A673 (cell line): ENCODE measurements around the gene ATRAID. TPM values are rescaled to one million over a fixed set of nuclear protein-coding genes. Genes with fewer than 3 reads are reported as not detected.

Experiments used
- BruUV-seq: library from RNA; stranded (reverse); fragments of 400-500 nt; replicated peaks from 2 replicates; lab custom pipeline; 2021; lab: Mats Ljungman, UMichigan
- CTCF ChIA-PET: fragments of 300-600 bp; sonication (Branson Sonifier 250); formaldehyde crosslinking; loops from one replicate; lab custom pipeline; 2022; ENCODE audit warnings: antibody characterized with exemption; lab: Charles Lee
- POLR2A ChIA-PET: fragments of 300-600 bp; sonication (Branson Sonifier 250); formaldehyde crosslinking; loops from one replicate; lab custom pipeline; 2022; ENCODE audit warnings: antibody characterized with exemption; ENCODE audit not compliant: low non-redundant PET; lab: Charles Lee
- DNase-seq: peaks from one replicate; pipeline ENCODE4 v3.0.0-alpha.2; 2015; ENCODE audit warnings: low spot score
- H3K27ac ChIP-seq: fragments of 200-600 bp; sonication (generic); 2 replicates; pipeline ENCODE4 v1.5.1; 2016; ENCODE audit warnings: mixed run types, low read depth, mild to moderate bottlenecking, mixed read lengths, antibody characterized with exemption, low read length; ENCODE audit not compliant: poor library complexity, severe bottlenecking
- H3K27me3 ChIP-seq: fragments of 200-600 bp; sonication (generic); replicated peaks from 2 replicates; pipeline ENCODE4 v1.6.1; 2017; ENCODE audit warnings: mixed run types, low read depth, mild to moderate bottlenecking, mixed read lengths, antibody characterized with exemption, low read length; ENCODE audit not compliant: insufficient read depth, poor library complexity
- H3K36me3 ChIP-seq: fragments of 200-600 bp; sonication (generic); 2 replicates; pipeline ENCODE4 v1.6.1; 2016; ENCODE audit warnings: mixed run types, mild to moderate bottlenecking, mixed read lengths, antibody characterized with exemption, low read length; ENCODE audit not compliant: insufficient read depth, poor library complexity, severe bottlenecking
- H3K4me1 ChIP-seq: fragments of 200-600 bp; sonication (generic); 2 replicates; pipeline ENCODE4 v1.6.1; 2017; ENCODE audit warnings: mixed run types, mild to moderate bottlenecking, mixed read lengths, antibody characterized with exemption, low read length; ENCODE audit not compliant: insufficient read depth, poor library complexity, severe bottlenecking
- H3K4me3 ChIP-seq: fragments of 200-600 bp; sonication (generic); 2 replicates; pipeline ENCODE4 v1.5.1; 2016; ENCODE audit warnings: low read depth, mixed run types, mild to moderate bottlenecking, mixed read lengths, low read length; ENCODE audit not compliant: poor library complexity, severe bottlenecking
- H3K9me3 ChIP-seq: fragments of 200-600 bp; sonication (generic); 2 replicates; pipeline ENCODE4 v1.6.1; 2016; ENCODE audit warnings: mixed run types, low read depth, mild to moderate bottlenecking, mixed read lengths, antibody characterized with exemption, low read length; ENCODE audit not compliant: poor library complexity, severe bottlenecking
- EZH2 ChIP-seq: fragments of 200-600 bp; sonication (generic); IDR thresholded peaks from 2 replicates; pipeline ENCODE4 v1.6.1; 2017; ENCODE audit warnings: borderline replicate concordance, low read depth, mild to moderate bottlenecking, mixed read lengths, antibody characterized with exemption, low read length; ENCODE audit not compliant: poor library complexity, severe bottlenecking
- intact Hi-C: fragments of 100-400 bp; cut with micrococcal nuclease; formaldehyde crosslinking; loops from one replicate; pipeline ENCODE4 v1.10.0; 2022; ENCODE audit not compliant: unreplicated experiment
- total RNA-seq: library from RNA; stranded (reverse); gene quantifications from 2 replicates; pipeline ENCODE4 v1.2.3, GENCODE V29; 2021
- TF ChIP-seq, protein P1 (sequence below): fragments of 300-800, 200-600 bp; sonication (generic); conservative IDR thresholded peaks from 2 replicates; pipeline ENCODE4 v1.5.1; 2017; ENCODE audit warnings: low read depth, mild to moderate bottlenecking, antibody characterized with exemption, low read length, moderate library complexity, mixed read lengths

ATRAID gene
- total RNA-seq, 1 experiment from 2014 or later: 107 TPM

DNA sequence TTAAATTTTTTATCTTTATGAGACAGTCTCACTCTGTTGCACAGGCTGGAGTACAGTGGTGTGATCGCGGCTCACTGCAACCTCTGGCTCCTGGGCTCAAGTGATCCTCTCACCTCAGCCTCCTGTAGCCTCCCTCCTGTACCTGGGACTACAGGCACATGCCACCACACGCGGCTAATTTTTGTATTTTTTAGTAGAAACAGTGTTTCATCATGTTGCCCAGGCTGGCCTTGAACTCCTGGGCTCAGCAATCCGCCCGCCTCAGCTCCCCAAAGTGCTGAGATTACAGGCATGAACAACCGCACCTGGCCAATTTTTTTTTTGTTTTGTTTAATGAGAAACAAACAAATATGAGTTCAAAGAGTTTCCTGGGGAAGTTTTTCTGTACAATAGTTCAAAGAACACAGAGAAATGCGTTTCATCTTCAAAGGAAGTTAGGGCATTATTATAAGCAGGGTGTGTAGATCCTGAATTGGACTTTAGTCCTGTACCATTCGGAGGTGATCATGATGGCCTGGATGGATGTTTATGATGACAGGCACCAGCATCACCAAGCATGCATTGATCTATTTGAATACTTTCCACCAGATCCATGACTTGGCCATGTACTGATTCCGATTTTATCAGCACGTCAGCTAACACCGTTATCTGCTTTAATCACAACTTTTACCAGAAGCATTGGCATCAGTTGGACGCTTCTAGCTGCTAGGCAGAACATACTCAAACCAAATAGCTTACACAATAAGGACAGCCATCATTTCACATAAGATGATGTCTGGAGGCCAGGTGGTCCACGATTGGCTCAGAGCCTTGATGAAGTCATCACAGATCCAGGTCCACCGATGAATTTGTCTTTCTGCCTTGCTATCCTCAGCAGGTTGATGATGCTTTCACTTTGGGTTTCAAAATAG, 34.1 kb upstream of the ATRAID start:
- Histone ChIP-seq H3K27me3 (no peaks in the 10 kb centered on the region), H3K9me3 (no peaks in the 10 kb centered on the region), H3K27ac (no peak overlapping the region), H3K4me1 (peaks cover 10% of the 10 kb centered on the region), H3K36me3 (no peaks in the 10 kb centered on the region), H3K4me3 (no peak overlapping the region)
- no TSS peak for BruUV-seq
- intact Hi-C loops: no loop called here
- ChIA-PET POLR2A (no interaction called here), CTCF (no interaction called here)
- DNase-seq: no peak
- TF ChIP-seq, protein P1, sequence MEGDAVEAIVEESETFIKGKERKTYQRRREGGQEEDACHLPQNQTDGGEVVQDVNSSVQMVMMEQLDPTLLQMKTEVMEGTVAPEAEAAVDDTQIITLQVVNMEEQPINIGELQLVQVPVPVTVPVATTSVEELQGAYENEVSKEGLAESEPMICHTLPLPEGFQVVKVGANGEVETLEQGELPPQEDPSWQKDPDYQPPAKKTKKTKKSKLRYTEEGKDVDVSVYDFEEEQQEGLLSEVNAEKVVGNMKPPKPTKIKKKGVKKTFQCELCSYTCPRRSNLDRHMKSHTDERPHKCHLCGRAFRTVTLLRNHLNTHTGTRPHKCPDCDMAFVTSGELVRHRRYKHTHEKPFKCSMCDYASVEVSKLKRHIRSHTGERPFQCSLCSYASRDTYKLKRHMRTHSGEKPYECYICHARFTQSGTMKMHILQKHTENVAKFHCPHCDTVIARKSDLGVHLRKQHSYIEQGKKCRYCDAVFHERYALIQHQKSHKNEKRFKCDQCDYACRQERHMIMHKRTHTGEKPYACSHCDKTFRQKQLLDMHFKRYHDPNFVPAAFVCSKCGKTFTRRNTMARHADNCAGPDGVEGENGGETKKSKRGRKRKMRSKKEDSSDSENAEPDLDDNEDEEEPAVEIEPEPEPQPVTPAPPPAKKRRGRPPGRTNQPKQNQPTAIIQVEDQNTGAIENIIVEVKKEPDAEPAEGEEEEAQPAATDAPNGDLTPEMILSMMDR: no peak
- no peak for TF ChIP-seq EZH2

DNA sequence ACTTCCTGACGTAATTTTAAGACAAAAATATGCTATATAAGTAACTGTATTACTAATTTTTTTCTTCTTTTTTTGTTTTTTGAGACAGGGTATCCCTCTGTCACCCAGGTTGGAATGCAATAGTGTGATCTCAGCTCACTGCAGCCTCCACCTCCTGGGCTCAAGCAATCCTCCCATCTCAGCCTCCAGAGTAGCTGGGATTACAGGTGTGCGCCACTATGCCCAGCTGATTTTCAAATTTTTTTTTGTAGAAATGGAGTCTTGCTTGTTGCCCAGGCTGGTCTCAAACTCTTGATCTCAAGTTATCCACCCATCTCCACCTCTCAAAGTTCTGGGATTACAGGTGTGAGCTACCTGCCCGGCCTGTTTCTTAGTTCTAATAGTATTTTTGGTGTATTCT, 33.4 kb upstream of the ATRAID start:
- intact Hi-C loops: no loop called here
- TF ChIP-seq, protein P1: no peak
- TF ChIP-seq EZH2: no peak
- Histone ChIP-seq H3K4me3 (no peak overlapping the region), H3K4me1 (peaks cover 10% of the 10 kb centered on the region), H3K27ac (no peak overlapping the region), H3K9me3 (no peaks in the 10 kb centered on the region), H3K36me3 (no peaks in the 10 kb centered on the region), H3K27me3 (no peaks in the 10 kb centered on the region)
- POLR2A ChIA-PET: no interaction called here
- CTCF ChIA-PET: no interaction called here
- DNase-seq: no peak
- BruUV-seq: no TSS peak

DNA sequence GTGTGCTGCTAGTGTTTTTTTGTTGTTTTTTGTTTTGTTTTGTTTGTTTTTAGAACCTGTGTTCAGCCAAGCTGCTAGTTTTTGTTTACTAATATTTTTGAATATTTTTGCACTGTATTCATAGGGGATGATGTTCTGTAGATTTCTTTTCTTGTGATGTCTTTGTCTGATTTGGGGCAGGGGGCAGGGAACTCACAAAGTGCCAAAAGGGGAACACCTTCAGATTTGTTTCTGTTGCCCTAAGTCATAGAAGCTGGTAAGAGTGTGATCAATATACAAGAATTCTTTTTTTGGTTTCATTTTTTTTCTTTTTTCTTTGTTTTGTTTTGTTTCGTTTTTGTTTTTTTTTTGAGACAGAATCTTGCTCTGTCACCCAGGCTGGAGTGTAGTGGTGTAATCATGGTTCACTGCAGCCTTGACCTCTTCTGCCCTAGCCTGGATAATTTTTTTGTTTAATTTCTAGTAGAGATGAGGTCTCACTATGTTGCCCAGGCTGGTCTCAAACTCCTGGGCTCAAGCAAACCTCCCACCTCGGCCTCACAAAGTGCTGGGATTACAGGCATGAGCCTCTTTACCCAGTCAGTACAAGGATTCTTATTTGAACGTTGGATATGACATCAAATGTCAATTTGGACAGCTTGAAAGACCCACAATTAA, 32.4 kb upstream of the ATRAID start:
- Histone ChIP-seq H3K4me1 (peaks cover 18% of the 10 kb centered on the region), H3K4me3 (no peak overlapping the region), H3K36me3 (no peaks in the 10 kb centered on the region), H3K27ac (no peak overlapping the region), H3K27me3 (no peaks in the 10 kb centered on the region), H3K9me3 (no peaks in the 10 kb centered on the region)
- DNase-seq: no peak
- BruUV-seq: no TSS peak
- CTCF ChIA-PET: no interaction called here
- intact Hi-C loops: no loop called here
- TF ChIP-seq, protein P1: no peak
- TF ChIP-seq EZH2: no peak
- POLR2A ChIA-PET: no interaction called here
